Muscle layer of colon (tissue), 2 donors: ENCODE results near the gene GNPTAB.
"Not testable (repeated sequence)": the region's sequence is repeated elsewhere in the genome, so short reads cannot be mapped to it uniquely, and the experiment has no call there.

Experiments
- H3K27ac ChIP-seq: one replicate; pipeline ENCODE4 v1.7.0; 2013; ENCODE audit warnings: low read depth, mild to moderate bottlenecking, low read length, moderate library complexity
- H3K27me3 ChIP-seq, 2 donors: one replicate each; pipeline ENCODE4 v1.7.0; 2013; ENCODE audit warnings: low read length in 2 of 2, mild to moderate bottlenecking in 2 of 2; ENCODE audit not compliant: insufficient read depth in 2 of 2, control insufficient read depth in 1 of 2
- H3K36me3 ChIP-seq: one replicate; pipeline ENCODE4 v1.7.0; 2013; ENCODE audit warnings: mild to moderate bottlenecking, low read length; ENCODE audit not compliant: insufficient read depth
- H3K4me1 ChIP-seq: one replicate; pipeline ENCODE4 v1.7.0; 2013; ENCODE audit warnings: mild to moderate bottlenecking, low read length; ENCODE audit not compliant: insufficient read depth
- H3K4me3 ChIP-seq, 2 donors: one replicate each; pipeline ENCODE4 v1.7.0; 2013; ENCODE audit warnings: low read length in 2 of 2, low read depth in 1 of 2, mild to moderate bottlenecking in 1 of 2, moderate library complexity in 1 of 2
- H3K9ac ChIP-seq: one replicate; pipeline ENCODE4 v1.7.0; 2013; ENCODE audit warnings: low read length
- H3K9me3 ChIP-seq: one replicate; pipeline ENCODE4 v1.7.0; 2013; ENCODE audit warnings: mild to moderate bottlenecking, low read length
- donor health status: abdominal sarcoma.
- donor health status: Adenocarcinoma of cecum.

GNPTAB gene

DNA sequence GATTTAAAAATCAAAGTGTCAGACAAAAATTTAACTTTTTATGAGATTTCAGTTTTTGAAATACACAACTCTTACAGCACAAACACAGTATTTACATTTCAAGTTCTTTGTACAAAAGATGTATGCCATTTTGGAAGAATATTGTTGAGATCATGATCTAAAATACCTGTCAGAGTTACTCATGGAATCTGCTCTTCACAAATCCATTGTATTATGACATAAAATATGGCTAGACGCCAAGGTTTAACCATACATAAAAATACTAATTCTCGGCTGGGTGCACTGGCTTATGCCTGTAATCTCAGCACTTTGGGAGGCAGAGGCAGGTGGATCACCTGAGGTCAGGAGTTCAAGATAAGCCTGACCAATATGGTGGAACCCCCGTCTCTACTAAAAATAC lies 85.3 kb downstream of the GNPTAB start:
- Histone ChIP-seq H3K4me1 (no peaks in the 10 kb centered on the region), H3K36me3 (peaks cover 24% of the 10 kb centered on the region), H3K27me3 (no peaks in the 10 kb centered on the region), H3K4me3 (no peak overlapping the region), H3K9me3 (no peaks in the 10 kb centered on the region), H3K27ac (no peak overlapping the region), H3K9ac (no peak overlapping the region)

DNA sequence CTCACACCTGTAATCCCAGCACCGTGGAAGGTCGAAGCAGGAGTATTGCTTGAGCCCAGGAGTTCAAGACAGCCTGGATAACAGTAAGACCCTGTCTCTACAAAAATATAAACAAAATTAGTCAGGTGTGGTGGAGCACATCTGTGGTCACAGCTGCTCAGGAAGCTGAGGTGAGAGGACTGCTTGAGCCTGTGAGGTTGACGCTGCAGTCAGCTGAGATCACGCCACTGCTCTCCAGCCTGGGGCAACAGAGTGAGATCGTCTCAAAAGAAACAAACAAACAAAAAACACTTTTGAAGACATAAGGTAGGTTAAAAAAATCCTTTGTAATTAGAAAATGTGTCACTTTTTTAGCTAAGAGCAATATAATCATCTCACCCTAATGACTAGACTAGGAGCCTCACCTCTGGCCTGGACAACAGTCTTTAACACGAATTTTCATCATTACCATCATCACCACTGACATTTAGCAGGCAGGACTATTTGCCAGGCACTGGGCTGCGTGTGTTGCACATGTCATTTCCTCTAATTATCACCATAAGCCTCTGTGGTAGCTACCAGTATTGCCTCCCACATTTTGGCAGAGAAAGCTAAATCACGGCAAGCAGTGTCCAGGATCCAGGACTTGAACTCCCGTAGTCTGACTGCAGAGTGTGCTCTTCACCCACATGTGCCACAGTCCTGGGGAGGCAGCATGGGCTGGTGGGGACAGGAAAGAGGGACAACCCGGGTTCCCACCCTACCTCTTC lies 86.9 kb downstream of the GNPTAB start:
- no peaks in the 10 kb centered on the region for H3K27me3 ChIP-seq
- H3K9me3 ChIP-seq, result no peaks in the 10 kb centered on the region
- no peaks in the 10 kb centered on the region for H3K4me1 ChIP-seq
- H3K9ac ChIP-seq, result no peak overlapping the region
- H3K27ac ChIP-seq, result no peak overlapping the region
- peaks cover 21% of the 10 kb centered on the region for H3K36me3 ChIP-seq
- H3K4me3 ChIP-seq, result no peak overlapping the region

DNA sequence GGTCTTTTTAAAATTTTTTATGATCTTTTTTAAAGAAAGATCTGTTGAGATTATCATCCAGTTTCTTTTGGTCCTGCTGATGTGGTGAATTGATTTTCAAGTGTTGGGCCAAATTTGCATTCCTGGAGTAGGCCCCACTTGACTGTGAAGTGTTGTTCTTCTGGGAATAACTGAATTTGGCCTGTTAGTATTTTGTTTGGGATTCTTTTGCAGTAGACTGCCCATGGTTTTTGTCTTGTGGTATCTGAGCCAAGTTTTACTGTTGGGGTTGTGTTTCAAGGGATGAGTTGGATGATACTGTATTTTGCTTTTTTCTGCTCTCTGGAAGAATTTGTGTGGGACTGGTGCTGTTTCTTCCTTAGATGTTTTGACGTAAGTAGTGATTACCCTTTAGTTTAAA lies 87.5 kb downstream of the GNPTAB start:
- Histone ChIP-seq H3K36me3 (peaks cover 17% of the 10 kb centered on the region), H3K4me1 (no peaks in the 10 kb centered on the region), H3K9me3 (no peaks in the 10 kb centered on the region), H3K9ac (no peak overlapping the region), H3K4me3 (no peak overlapping the region), H3K27ac (no peak overlapping the region), H3K27me3 (no peaks in the 10 kb centered on the region)

DNA sequence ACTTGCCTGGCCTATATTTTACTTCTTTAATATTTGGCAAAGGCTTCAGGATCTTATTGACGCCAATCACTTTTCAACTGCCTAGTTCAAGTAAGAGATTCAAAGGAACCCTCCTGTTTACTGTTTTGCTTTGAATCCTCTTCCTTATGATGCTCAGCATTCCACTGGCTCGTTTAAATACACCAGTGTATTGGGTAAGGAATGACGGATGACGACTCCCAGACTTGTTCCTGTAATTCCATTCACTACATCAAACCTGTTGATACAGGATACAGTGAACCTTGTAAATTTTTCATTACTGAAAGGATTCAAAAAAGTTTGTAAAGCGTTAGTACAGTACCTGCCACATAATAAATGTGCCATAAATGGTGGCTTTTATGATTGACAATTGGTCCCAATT lies 89.8 kb downstream of the GNPTAB start:
- Histone ChIP-seq H3K9ac (no peak overlapping the region), H3K27ac (no peak overlapping the region), H3K36me3 (peaks cover 16% of the 10 kb centered on the region), H3K27me3 (no peaks in the 10 kb centered on the region), H3K9me3 (no peaks in the 10 kb centered on the region), H3K4me3 (no peak overlapping the region), H3K4me1 (no peaks in the 10 kb centered on the region)

GRCh38 chr12:101740566-101740965 lies 90.2 kb downstream of the GNPTAB start:
- Histone ChIP-seq H3K4me1 (no peaks in the 10 kb centered on the region), H3K9ac (no peak overlapping the region), H3K9me3 (no peaks in the 10 kb centered on the region), H3K4me3 (no peak overlapping the region), H3K27ac (no peak overlapping the region), H3K36me3 (peaks cover 16% of the 10 kb centered on the region), H3K27me3 (no peaks in the 10 kb centered on the region)

- Histone ChIP-seq H3K27me3 (no peaks in the 10 kb centered on the region), H3K9me3 (no peaks in the 10 kb centered on the region), H3K27ac (no peak within 1 kb of the TSS), H3K4me1 (no peaks in the 10 kb centered on the region), H3K4me3 (no peak within 1 kb of the TSS), H3K36me3 (peaks cover 13% of the 10 kb centered on the region), H3K9ac (no peak within 1 kb of the TSS)
Measured at GRCh38 chr12:101738920-101739665, 91.7 kb downstream of the GNPTAB start, which contains the start of gene SYCP3. Gene SYCP3 (minus strand): TSS chr12:101739462. CDS start chr12:101737935, 1,527 bp downstream.

- H3K9me3 ChIP-seq, result no peaks in the 10 kb centered on the region
- H3K4me3 ChIP-seq, result no peak overlapping the region
- H3K4me1 ChIP-seq, result no peaks in the 10 kb centered on the region
- H3K36me3 ChIP-seq, result peaks cover 4% of the 10 kb centered on the region
- H3K27ac ChIP-seq, result no peak overlapping the region
- no peak overlapping the region for H3K9ac ChIP-seq
- H3K27me3 ChIP-seq, result no peaks in the 10 kb centered on the region
Measured at GRCh38 chr12:101737476-101737875, 93.3 kb downstream of the GNPTAB start.

DNA sequence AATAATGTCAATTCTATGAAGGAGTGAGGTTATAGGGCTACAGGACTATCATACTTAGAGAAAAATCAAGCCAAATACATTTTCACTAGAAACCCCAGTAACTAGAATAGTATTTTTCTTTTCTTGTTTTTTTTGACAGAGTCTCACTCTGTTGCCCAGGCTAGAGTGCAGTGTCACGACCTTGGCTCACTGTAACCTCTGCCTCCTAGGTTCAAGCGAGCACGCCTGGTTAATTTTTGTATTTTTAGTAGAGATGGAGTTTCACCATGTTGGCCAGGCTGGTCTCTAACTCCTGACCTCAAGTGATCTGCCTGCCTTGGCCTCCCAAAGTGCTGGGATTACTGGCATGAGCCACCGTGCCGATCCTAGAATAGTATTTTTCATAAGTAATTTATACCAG lies 96.3 kb downstream of the GNPTAB start:
- not testable (repeated sequence) for H3K27me3 ChIP-seq, H3K4me3 ChIP-seq, H3K9me3 ChIP-seq, H3K4me1 ChIP-seq, H3K9ac ChIP-seq, H3K27ac ChIP-seq
- H3K36me3 ChIP-seq, result peaks cover 21% of the 10 kb centered on the region

DNA sequence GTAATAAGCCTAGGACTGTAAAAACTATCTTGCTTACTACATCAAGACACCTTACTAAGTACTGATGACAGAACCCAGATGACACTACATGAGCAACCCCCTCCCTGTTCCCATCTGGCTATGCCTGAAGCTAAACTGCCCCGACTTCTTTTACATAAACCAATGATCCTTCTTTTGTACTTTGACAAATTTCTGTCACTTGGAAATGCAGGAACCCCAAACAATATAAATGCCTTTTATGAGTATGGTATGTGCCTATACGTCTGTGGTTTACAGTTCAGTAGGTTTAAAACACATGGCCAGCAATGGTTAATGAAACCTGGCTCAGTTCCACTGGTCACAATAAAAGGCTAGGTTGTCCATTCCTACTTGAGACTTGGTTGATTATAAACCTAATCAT lies 97.6 kb downstream of the GNPTAB start:
- H3K27me3 ChIP-seq, result no peaks in the 10 kb centered on the region
- H3K9ac ChIP-seq, result no peak overlapping the region
- H3K4me3 ChIP-seq, result no peak overlapping the region
- no peak overlapping the region for H3K27ac ChIP-seq
- no peaks in the 10 kb centered on the region for H3K9me3 ChIP-seq
- no peaks in the 10 kb centered on the region for H3K4me1 ChIP-seq
- H3K36me3 ChIP-seq, result peaks cover 16% of the 10 kb centered on the region

DNA sequence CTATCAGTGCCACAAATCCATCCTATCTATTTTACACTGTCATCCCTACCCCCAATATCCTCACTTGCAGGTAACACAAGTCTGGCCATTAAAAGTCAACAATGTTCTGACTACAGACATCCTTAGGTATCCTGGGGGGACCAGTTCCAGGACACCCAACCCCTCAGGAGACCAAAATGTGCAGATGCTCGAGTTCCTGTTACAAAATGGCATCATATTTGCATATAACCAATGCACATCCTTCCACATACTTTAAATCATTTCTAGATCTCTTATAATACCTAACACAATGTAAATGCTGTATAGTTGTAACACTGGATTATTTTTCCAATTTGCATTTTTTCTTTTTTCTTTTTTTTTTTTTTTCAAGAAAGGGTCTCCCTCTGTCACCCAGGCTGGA lies 98.4 kb downstream of the GNPTAB start:
- no peak overlapping the region for H3K27ac ChIP-seq
- H3K27me3 ChIP-seq, result no peaks in the 10 kb centered on the region
- no peak overlapping the region for H3K9ac ChIP-seq
- H3K36me3 ChIP-seq, result peaks cover 16% of the 10 kb centered on the region
- no peak overlapping the region for H3K4me3 ChIP-seq
- H3K9me3 ChIP-seq, result no peaks in the 10 kb centered on the region
- no peaks in the 10 kb centered on the region for H3K4me1 ChIP-seq

DNA sequence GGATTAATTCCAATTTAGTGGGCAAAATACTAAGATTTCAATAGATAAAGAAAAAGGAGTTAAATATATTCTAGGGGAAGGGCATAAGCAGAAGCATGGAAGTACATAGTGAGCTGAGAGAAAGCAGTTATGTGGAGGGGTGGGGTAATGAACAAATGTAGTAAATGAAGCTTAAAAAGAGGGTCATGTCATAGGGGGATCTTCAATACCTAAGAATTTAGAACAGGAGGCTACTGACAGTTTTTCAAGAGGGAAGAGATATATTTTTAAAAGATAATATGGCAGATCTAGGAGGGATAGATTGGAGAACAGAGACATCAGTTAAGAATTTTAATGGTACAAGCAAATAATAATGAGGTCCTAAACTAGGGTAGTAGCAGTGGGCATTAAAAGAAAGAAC lies 100.9 kb downstream of the GNPTAB start:
- H3K4me3 ChIP-seq, result no peak overlapping the region
- no peak overlapping the region for H3K9ac ChIP-seq
- H3K27ac ChIP-seq, result no peak overlapping the region
- H3K4me1 ChIP-seq, result no peaks in the 10 kb centered on the region
- no peaks in the 10 kb centered on the region for H3K27me3 ChIP-seq
- H3K36me3 ChIP-seq, result peaks cover 27% of the 10 kb centered on the region
- no peaks in the 10 kb centered on the region for H3K9me3 ChIP-seq

- Histone ChIP-seq H3K4me3 (no peak overlapping the region), H3K27me3 (no peaks in the 10 kb centered on the region), H3K9ac (no peak overlapping the region), H3K27ac (no peak overlapping the region), H3K36me3 (peaks cover 28% of the 10 kb centered on the region), H3K9me3 (no peaks in the 10 kb centered on the region), H3K4me1 (no peaks in the 10 kb centered on the region)
Measured at GRCh38 chr12:101727098-101727497, 103.7 kb downstream of the GNPTAB start.
